Activated CD4-positive, alpha-beta T cell treated with anti-CD3 and anti-CD28 coated beads, Interleukin-2, Interleukin-4, amounts not matched to agents 100 ng/mL and 50 ng/mL, durations not matched to agents 16 hours and 8 hours (primary cell): ENCODE data around the gene BEND5.

ENCODE experiments used
- DNase-seq: peaks from one replicate; pipeline ENCODE4 v3.0.0-alpha.2; 2020; ENCODE audit warnings: low spot score

BEND5 gene

GRCh38 chr1:48776393-48777218 is at the start of gene BEND5:
Gene BEND5, minus strand, starts transcription at chr1:48776891. Its CDS starts 60 bp downstream, at chr1:48776831.
- DNase-seq = peak; percentile 7

DNA sequence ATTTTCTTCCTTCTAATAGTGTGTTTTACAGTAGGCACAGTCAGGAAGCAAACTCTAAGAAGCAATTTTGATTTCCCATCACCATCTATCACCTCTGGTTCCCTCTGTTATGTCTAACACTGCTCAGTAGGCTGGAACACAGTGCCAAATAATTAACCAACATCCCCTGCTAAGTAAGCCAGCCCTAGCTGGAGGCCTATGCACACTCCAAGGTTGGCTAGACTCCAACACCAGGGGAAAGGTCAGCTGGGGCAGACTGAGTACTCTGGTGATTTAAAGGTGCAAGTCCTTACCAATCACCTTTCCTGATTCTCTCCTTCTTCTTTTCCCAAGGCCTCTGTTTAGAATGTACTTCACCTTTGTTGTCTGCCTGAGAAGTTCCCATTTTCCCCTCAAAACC is 46.5 kb upstream of the BEND5 start:
- DNase-seq = no peak

DNA sequence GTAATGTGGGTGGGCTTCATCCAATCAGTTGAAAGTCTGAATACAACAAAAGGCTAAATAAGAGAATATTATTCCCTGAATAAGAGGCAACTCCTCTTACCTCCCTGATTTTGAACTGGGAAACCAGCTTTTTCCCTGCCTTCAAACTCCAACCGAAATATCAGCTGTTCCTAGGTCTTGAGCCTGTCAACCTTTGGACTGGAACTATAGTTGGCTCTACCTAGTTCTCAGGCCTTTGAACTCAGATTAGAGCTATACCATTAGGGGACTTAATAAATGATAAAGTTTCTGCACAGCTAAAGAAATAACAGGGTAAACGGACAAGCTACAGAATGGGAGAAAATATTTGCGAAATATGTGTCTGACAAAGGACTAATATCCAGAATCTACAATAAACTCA is 43.8 kb upstream of the BEND5 start:
- no peak for DNase-seq

DNA sequence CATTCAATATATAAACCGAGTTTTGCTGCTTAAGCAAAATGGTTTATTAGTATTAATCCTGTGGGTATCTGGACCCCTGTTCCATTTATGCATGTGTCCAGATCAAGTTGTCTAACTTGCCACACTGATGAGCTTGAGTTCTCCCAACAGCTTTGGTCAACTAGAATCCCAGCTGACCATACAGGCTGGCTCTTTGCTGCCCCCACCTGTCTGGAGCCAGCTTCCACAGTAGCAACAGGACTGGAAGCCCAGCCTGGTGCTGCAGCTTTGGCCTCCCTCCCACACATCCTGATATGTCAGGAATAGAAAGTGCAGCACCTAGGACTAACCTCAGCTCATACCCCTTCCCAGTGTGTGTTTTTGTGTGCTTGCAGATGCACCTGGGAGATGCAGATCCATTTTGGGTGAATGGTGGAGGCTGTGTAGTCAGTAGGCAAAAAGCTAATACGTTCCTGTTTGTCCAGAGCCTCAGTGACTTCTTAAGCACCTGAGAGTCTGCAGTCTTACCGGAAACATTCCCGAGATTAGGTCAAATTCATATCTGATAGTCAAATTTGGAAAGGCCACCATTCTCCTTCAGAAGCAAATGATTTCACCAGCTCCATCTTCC is 40.9 kb upstream of the BEND5 start:
- peak; percentile 19 for DNase-seq

DNA sequence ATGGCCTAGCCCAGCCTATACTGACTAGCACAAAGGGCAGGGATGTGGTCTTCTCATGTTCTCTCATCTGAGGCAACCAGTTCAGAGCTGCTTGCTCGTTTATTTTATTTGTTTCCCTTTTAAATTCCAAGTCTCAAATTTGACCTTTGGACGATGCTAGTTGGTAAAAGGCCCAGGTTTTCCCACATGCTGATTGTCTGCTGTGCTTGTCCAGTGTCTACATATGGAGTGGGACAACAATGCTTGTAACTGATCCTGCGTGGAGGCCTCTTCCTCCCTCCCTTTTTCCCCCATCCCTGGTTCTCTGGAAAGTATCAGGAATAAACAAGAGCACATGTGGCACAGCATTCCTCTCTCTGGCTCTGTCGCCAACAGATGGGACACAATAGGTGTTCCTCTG is 34.0 kb upstream of the BEND5 start:
- DNase-seq = no peak

DNA sequence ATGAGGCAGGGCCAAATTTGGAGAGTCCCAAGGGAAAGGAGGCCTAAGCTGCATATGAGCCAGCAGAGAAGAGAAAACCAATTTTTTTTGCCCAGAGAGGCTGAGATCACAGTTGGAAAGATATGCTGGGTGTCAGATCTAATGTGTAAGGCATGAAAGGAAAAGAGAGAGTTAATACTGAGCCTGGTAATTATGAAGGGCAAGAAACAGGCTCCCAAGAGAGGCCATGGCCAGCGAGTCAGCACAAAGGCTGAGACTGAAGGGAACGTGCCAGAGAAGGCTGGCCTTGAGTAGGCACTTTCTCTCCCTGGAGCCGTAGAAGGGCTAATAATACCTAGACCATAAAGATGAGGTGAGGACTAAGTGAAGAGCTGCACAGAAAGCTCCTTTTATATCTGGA is 31.8 kb upstream of the BEND5 start:
- DNase-seq = no peak

- DNase-seq = no peak
These were observed 31.0 kb upstream of the BEND5 start for GRCh38 chr1:48807554-48808260.

DNA sequence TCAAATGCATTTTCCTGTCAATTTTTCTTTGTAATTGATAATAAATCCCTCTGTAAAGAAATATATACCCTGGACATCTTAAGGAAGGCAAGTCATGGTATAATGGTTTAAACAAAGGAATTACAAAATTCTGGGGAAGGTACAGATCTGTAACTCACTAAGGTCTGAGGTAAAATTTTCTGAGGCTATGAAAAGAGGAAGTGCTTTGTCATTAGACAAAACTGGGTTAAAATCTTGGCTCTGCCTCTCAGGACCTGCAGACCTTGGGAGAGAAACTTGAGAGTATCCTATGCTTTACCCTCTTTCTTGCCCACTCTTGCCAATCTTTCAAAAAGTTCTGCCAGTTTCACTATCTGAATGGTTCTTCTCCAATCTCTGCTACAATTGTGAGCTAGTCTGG is 26.8 kb upstream of the BEND5 start:
- DNase-seq = no peak

- DNase-seq = no peak
These were observed 18.1 kb upstream of the BEND5 start for GRCh38 chr1:48794816-48795215.

GRCh38 chr1:48793863-48794262 is 17.2 kb upstream of the BEND5 start:
- no peak for DNase-seq

- DNase-seq = no peak
These were observed 16.3 kb upstream of the BEND5 start for GRCh38 chr1:48792961-48793360.

DNA sequence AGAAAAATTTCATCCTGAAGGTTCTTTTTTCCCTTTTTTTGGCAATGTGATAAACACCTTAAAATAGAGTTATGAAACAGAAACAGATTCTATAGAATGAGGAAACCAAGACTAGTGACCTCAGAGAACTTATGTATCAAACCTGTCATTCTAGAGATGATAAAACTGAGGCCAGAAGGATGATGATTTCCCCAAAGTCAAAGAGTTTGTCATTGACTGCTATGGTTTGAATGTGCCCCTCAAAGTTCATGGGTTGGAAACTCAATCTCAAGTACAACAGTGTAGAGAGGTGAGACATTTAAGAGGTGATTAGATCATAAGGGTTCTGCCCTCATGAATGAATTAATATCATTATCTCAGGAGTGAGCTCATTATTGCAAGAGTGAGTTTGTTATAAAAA is 13.7 kb upstream of the BEND5 start:
- DNase-seq = peak; percentile 19

DNA sequence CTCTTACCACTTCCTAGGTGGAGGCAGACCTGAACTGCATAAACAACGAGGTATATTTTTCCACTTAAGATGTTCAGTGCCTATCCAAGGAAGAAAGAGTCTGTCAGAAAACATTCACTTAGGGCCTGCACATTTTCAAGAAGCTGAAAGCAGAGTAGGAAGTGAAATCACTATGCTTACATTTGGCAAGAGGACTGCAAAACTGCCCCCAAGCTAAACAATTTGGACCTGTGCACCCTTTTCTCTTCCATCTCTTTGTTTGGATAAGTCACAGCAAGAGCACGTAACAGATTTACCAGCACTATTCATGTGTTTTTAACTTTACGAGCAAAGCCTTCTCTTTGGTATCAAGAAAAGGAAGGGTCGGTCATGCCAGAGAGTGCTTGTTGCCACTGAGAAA is 13.2 kb upstream of the BEND5 start:
- no peak for DNase-seq

DNA sequence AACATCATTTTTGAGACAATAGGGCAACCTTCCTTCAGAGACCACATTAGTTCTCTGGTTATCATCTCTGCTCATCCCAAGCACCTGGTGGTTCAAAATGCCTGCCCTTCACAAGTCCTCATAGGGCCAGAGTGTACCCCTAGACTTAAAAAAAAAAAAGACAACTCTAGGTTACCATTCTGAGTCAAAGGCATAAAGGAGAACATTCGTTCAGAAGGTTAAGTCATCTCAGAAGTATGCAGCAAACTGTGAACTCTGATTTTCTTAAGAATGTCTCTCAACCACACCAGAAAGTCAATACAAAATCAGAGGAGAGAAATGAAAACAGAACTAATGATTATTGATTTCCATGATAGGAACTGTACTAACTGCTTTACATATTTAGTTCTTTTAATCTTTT is 9.2 kb upstream of the BEND5 start:
- DNase-seq = peak; percentile 18

GRCh38 chr1:48784301-48784700 is 7.6 kb upstream of the BEND5 start:
- DNase-seq = no peak

- no peak for DNase-seq
These were observed 666 bp upstream of the BEND5 start for GRCh38 chr1:48777219-48777895.

GRCh38 chr1:48775831-48776392 is 779 bp downstream of the BEND5 start:
- no peak for DNase-seq

- DNase-seq = peak; percentile 11
These were observed 3.6 kb downstream of the BEND5 start for GRCh38 chr1:48773133-48773532.

GRCh38 chr1:48772211-48772610 is 4.5 kb downstream of the BEND5 start:
- no peak for DNase-seq

- no peak for DNase-seq
These were observed 5.1 kb downstream of the BEND5 start for GRCh38 chr1:48771561-48771960.

GRCh38 chr1:48767975-48768510 is 8.6 kb downstream of the BEND5 start:
- no peak for DNase-seq

DNA sequence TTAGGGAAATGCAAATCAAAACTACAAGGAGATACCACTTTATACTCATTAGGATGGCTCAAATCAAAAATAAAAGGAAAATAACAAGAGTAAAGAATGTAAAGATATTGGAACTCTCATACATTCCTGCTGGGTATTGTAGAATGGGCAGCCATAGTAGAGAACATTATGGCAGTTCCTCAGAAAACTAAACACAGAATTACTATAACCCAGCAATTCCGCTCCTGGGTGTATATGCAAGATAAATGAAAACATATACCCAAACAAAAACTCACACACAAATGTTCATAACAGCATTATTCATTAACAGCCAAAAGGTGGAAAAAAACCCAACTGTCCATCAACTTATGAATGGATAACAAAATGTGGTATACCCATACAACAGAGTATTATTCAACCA is 11.4 kb downstream of the BEND5 start:
- no peak for DNase-seq
